H9 (cell line): ENCODE measurements around the gene CLOCK. TPM values are rescaled to one million over a fixed set of nuclear protein-coding genes. Genes with fewer than 3 reads are reported as not detected.
A peak's percentile ranks its signal among the peaks of the same experiment; 100 is the strongest.

Source experiments
- DNase-seq: peaks from one replicate; pipeline ENCODE4 v3.0.0-alpha.2; 2017
- H2AFZ ChIP-seq: one replicate; pipeline ENCODE4 v1.6.1; 2013; ENCODE audit warnings: mild to moderate bottlenecking, low read length, control low read depth, moderate library complexity
- H2AK5ac ChIP-seq: 2 replicates; pipeline ENCODE4 v1.6.1; 2013; ENCODE audit warnings: low read length, control low read depth, mixed read lengths; ENCODE audit not compliant: insufficient read length
- H2BK120ac ChIP-seq: one replicate; pipeline ENCODE4 v1.6.1; 2013; ENCODE audit warnings: low read depth, mild to moderate bottlenecking, low read length, control low read depth, inconsistent platforms; ENCODE audit not compliant: poor library complexity, severe bottlenecking
- H2BK12ac ChIP-seq: 2 replicates; pipeline ENCODE4 v1.6.1; 2013; ENCODE audit warnings: low read length, control low read depth, mixed read lengths, low read depth; ENCODE audit not compliant: insufficient read length
- H2BK15ac ChIP-seq: 2 replicates; pipeline ENCODE4 v1.6.1; 2013; ENCODE audit warnings: low read depth, low read length, control low read depth
- H2BK20ac ChIP-seq: one replicate; pipeline ENCODE4 v1.6.1; 2013; ENCODE audit warnings: low read depth, mild to moderate bottlenecking, low read length, control low read depth, inconsistent platforms; ENCODE audit not compliant: poor library complexity, severe bottlenecking
- H2BK5ac ChIP-seq: 2 replicates; pipeline ENCODE4 v1.6.1; 2013; ENCODE audit warnings: low read length, control low read depth, mixed read lengths; ENCODE audit not compliant: insufficient read length
- H3K14ac ChIP-seq: 2 replicates; pipeline ENCODE4 v1.6.1; 2013; ENCODE audit warnings: low read length, control low read depth; ENCODE audit not compliant: insufficient read depth
- H3K18ac ChIP-seq: 2 replicates; pipeline ENCODE4 v1.6.1; 2013; ENCODE audit warnings: low read depth, mild to moderate bottlenecking, mixed read lengths, low read length, control low read depth; ENCODE audit not compliant: insufficient read length
- H3K23ac ChIP-seq: 2 replicates; pipeline ENCODE4 v1.6.1; 2013; ENCODE audit warnings: low read length, control low read depth, mixed read lengths, low read depth; ENCODE audit not compliant: insufficient read length
- H3K23me2 ChIP-seq: 2 replicates; pipeline ENCODE4 v1.6.1; 2013; ENCODE audit warnings: low read depth, mild to moderate bottlenecking, mixed read lengths, low read length, control low read depth; ENCODE audit not compliant: insufficient read length, poor library complexity, severe bottlenecking
- H3K27ac ChIP-seq: 2 replicates; pipeline ENCODE4 v1.5.1; 2013; ENCODE audit warnings: low read length, control low read depth, mixed read lengths, low read depth; ENCODE audit not compliant: insufficient read length
- H3K27me3 ChIP-seq: 2 replicates; pipeline ENCODE4 v1.6.1; 2013; ENCODE audit warnings: low read length, control low read depth, inconsistent platforms; ENCODE audit not compliant: insufficient read depth
- H3K4ac ChIP-seq: 2 replicates; pipeline ENCODE4 v1.6.1; 2013; ENCODE audit warnings: low read depth, mild to moderate bottlenecking, control low read depth, inconsistent platforms, low read length, moderate library complexity
- H3K4me1 ChIP-seq: 2 replicates; pipeline ENCODE4 v1.6.1; 2013; ENCODE audit warnings: low read length, control low read depth, inconsistent platforms; ENCODE audit not compliant: insufficient read depth
- H3K4me2 ChIP-seq: 2 replicates; pipeline ENCODE4 v1.6.1; 2013; ENCODE audit warnings: low read length, control low read depth, mixed read lengths; ENCODE audit not compliant: insufficient read length, insufficient read depth
- H3K56ac ChIP-seq: 2 replicates; pipeline ENCODE4 v1.6.1; 2013; ENCODE audit warnings: low read depth, mild to moderate bottlenecking, mixed read lengths, low read length, control low read depth; ENCODE audit not compliant: insufficient read length
- H3K79me1 ChIP-seq: 2 replicates; pipeline ENCODE4 v1.6.1; 2013; ENCODE audit warnings: low read depth, mild to moderate bottlenecking, moderate library complexity, low read length, control low read depth, inconsistent platforms; ENCODE audit not compliant: insufficient read depth, poor library complexity, severe bottlenecking
- H3K79me2 ChIP-seq: 2 replicates; pipeline ENCODE4 v1.6.1; 2013; ENCODE audit warnings: low read length, control low read depth, inconsistent platforms; ENCODE audit not compliant: insufficient read depth
- H3K9ac ChIP-seq: 2 replicates; pipeline ENCODE4 v1.6.1; 2013; ENCODE audit warnings: low read length, control low read depth, mixed read lengths; ENCODE audit not compliant: insufficient read length; ENCODE audit errors: extremely low read depth
- H3K9me3 ChIP-seq: one replicate; pipeline ENCODE4 v1.6.1; 2013; ENCODE audit warnings: low read depth, low read length, inconsistent platforms; ENCODE audit not compliant: control insufficient read depth
- H3T11ph ChIP-seq: one replicate; pipeline ENCODE4 v1.6.1; 2013; ENCODE audit warnings: mild to moderate bottlenecking, low read length, control low read depth, inconsistent platforms
- H4K20me1 ChIP-seq: one replicate; pipeline ENCODE4 v1.6.1; 2013; ENCODE audit not compliant: control insufficient read depth, insufficient read length, insufficient read depth
- H4K5ac ChIP-seq: 2 replicates; pipeline ENCODE4 v1.6.1; 2013; ENCODE audit warnings: low read depth, mild to moderate bottlenecking, mixed read lengths, low read length, control low read depth; ENCODE audit not compliant: insufficient read length
- H4K8ac ChIP-seq: replicated peaks from 2 replicates; pipeline ENCODE4 v1.6.1; 2013; ENCODE audit warnings: low read length, control low read depth, mixed read lengths, low read depth; ENCODE audit not compliant: insufficient read length
- H4K91ac ChIP-seq: 2 replicates; pipeline ENCODE4 v1.6.1; 2013; ENCODE audit warnings: low read depth, mild to moderate bottlenecking, moderate library complexity, mixed read lengths, low read length, control low read depth; ENCODE audit not compliant: insufficient read length
- H3K27ac Mint-ChIP-seq, 3 experiments: 2 replicates in 2 of 3; 3 replicates in 1 of 3; pipeline ENCODE4 v1.8.0; 2020 to 2021; ENCODE audit warnings: mixed read lengths in 3 of 3, mild to moderate bottlenecking in 1 of 3, moderate library complexity in 1 of 3
- H3K27me3 Mint-ChIP-seq: 2 replicates; pipeline ENCODE4 v1.8.0; 2021; ENCODE audit warnings: low read depth, mild to moderate bottlenecking, moderate library complexity, mixed read lengths
- H3K36me3 Mint-ChIP-seq, 3 experiments: 2 replicates in 2 of 3; 3 replicates in 1 of 3; pipeline ENCODE4 v1.8.0; 2020 to 2021; ENCODE audit warnings: low read depth in 3 of 3, mixed read lengths in 3 of 3; ENCODE audit not compliant: insufficient read depth in 1 of 3
- H3K4me1 Mint-ChIP-seq, 2 experiments: 2 replicates each; pipeline ENCODE4 v1.8.0; 2020; ENCODE audit warnings: mixed read lengths in 2 of 2
- H3K4me3 Mint-ChIP-seq, 2 experiments: 2 replicates in 1 of 2; 3 replicates in 1 of 2; pipeline ENCODE4 v1.8.0; 2020 to 2021; ENCODE audit warnings: mild to moderate bottlenecking in 2 of 2, mixed read lengths in 2 of 2, moderate library complexity in 1 of 2
- H3K9me3 Mint-ChIP-seq, 2 experiments: 2 replicates in 1 of 2; 3 replicates in 1 of 2; pipeline ENCODE4 v1.8.0; 2020; ENCODE audit warnings: mild to moderate bottlenecking in 2 of 2, mixed read lengths in 2 of 2, moderate library complexity in 1 of 2
- WGBS: extraction: QIAGEN DNeasy Blood & Tissue Kit; methylation state at CpG from one replicate; pipeline ENCODE4 v1.1.7; 2013; ENCODE audit warnings: missing lambda C conversion rate, low lambda C conversion rate, mixed read lengths; ENCODE audit not compliant: insufficient read length; ENCODE audit errors: extremely low coverage; 5-methylcytosine and 5-hydroxymethylcytosine counted together
- total RNA-seq: library from RNA; stranded (reverse); gene quantifications from 2 replicates; pipeline ENCODE4 v1.2.1, GENCODE V29; 2021
- TF ChIP-seq, protein P1 (sequence below): fragments of 200-600 bp; sonication (generic); conservative IDR thresholded peaks from 3 replicates; pipeline ENCODE4 v1.8.0; 2021; ENCODE audit warnings: antibody characterized with exemption, mild to moderate bottlenecking

The CLOCK gene
- total RNA-seq, 1 experiment from 2014 or later: 16.2 TPM

DNA sequence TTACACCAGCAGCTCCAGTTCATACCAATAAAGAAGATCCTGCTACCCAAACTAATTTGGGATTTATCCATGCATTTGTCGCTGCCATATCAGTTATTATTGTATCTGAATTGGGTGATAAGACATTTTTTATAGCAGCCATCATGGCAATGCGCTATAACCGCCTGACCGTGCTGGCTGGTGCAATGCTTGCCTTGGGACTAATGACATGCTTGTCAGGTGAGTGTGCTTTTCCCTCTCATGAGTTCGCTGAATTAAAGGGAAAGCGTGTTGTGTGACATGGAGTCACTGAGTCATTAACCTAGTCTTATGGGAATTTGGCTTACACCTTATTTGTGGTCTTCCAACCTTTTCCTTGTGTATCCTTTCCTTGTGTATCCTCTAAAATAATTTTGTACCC is 135.1 kb downstream of the CLOCK start:
- Histone ChIP-seq H3K9me3 (no peaks in the 10 kb centered on the region), H4K5ac (no peak overlapping the region), H3K79me2 (peaks cover 17% of the 10 kb centered on the region; the same call in 1 of the 2 replicates), H2BK20ac (no peak overlapping the region), H4K20me1 (no peaks in the 10 kb centered on the region), H2AK5ac (no peak overlapping the region), H2BK15ac (no peak overlapping the region), H3K4ac (no peak overlapping the region), H3K56ac (no peak overlapping the region), H3K4me1 (0 out of 2 replicates have a peak, but pooled peaks cover 2% of the 10 kb centered on the region), H2AFZ (no peak overlapping the region), H2BK12ac (no peak overlapping the region), H2BK5ac (no peak overlapping the region), H3T11ph (no peak overlapping the region), H2BK120ac (no peak overlapping the region), H4K91ac (no peak overlapping the region), H3K27me3 (no peaks in the 10 kb centered on the region), H3K18ac (no peak overlapping the region), H3K79me1 (no peaks in the 10 kb centered on the region), H3K14ac (no peak overlapping the region), H3K27ac (no peak overlapping the region), H4K8ac (no peak overlapping the region), H3K4me2 (no peak overlapping the region), H3K23me2 (no peaks in the 10 kb centered on the region), H3K9ac (no peak overlapping the region), H3K23ac (no peak overlapping the region)
- H3K9me3 Mint-ChIP-seq: no peaks in the 10 kb centered on the region
- TF ChIP-seq, protein P1, sequence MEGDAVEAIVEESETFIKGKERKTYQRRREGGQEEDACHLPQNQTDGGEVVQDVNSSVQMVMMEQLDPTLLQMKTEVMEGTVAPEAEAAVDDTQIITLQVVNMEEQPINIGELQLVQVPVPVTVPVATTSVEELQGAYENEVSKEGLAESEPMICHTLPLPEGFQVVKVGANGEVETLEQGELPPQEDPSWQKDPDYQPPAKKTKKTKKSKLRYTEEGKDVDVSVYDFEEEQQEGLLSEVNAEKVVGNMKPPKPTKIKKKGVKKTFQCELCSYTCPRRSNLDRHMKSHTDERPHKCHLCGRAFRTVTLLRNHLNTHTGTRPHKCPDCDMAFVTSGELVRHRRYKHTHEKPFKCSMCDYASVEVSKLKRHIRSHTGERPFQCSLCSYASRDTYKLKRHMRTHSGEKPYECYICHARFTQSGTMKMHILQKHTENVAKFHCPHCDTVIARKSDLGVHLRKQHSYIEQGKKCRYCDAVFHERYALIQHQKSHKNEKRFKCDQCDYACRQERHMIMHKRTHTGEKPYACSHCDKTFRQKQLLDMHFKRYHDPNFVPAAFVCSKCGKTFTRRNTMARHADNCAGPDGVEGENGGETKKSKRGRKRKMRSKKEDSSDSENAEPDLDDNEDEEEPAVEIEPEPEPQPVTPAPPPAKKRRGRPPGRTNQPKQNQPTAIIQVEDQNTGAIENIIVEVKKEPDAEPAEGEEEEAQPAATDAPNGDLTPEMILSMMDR: no peak
- H3K27ac Mint-ChIP-seq: peak overlapping the region in 2 of 3 experiments; percentile 17 to 63; a peak in 3 of 7 replicates
- H3K27me3 Mint-ChIP-seq: no peaks in the 10 kb centered on the region
- no peak for DNase-seq
- H3K4me3 Mint-ChIP-seq: no peak overlapping the region
- H3K36me3 Mint-ChIP-seq: peaks cover 8 to 34% (median 26%) of the 10 kb centered on the region in 3 experiments; a peak in 6 of 7 replicates
- WGBS: no CpG with 5 or more reads among the region's 6 CpGs
- H3K4me1 Mint-ChIP-seq: peaks cover 13 to 19% of the 10 kb centered on the region in 2 experiments
